Stimulated activated CD4-positive, alpha-beta T cell treated with anti-CD3 and anti-CD28 coated beads, Interleukin-4, amount 100 ng/mL, for 24 hours (primary cell): ENCODE data around the gene TEFM.
"Not testable (repeated sequence)": the region's sequence is repeated elsewhere in the genome, so short reads cannot be mapped to it uniquely, and the experiment has no call there.

Experiments
- DNase-seq: peaks from one replicate; pipeline ENCODE4 v3.0.0-alpha.2; 2020

TEFM gene

DNA sequence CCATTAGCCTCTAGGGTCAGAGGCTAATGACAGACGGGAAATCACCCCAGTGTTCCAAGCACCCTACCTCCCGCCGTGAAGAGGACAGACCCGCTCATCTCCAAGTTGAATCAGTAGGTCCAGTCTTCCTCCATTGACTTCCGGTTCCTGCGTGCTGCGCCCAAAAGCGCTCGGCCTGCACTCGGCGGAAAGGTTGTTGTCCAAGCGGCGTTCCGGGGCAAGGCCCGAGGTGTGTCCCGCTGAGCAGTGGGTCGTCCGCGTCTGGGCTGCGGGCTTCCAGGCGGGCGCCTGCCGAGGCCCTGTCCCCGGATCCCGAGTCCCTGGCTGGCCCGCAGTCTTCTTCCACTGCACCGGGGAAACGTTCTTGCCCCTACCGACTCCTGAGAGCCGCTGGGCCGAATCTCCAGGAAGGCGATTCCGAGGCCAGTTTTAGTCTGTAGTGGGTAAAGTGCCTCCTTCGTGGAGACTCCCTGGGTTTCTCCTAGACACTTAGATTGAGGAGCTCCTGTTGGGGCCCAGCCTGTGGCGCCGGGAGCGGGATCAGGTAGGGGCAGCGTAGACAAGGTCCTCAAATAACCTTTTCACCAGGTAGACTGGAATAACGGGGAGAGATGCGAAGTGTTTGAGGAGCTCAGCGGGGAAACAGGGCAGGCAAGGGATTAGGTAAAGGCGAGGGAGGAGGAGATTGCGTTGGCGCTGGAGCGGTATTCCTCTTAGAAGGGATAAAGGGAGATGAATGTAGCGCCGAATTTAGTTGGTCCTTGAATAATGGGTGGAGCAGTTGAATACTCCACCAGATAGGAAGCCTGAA, at the start of gene TEFM:
Gene TEFM (minus strand): TSS at position 138 of the 811 bp plus-strand sequence. CDS start 40 bp downstream, at position 98.
- peak; percentile 92 for DNase-seq

- DNase-seq, result no peak
Measured at GRCh38 chr17:30954046-30954830, 48.2 kb upstream of the TEFM start.

DNA sequence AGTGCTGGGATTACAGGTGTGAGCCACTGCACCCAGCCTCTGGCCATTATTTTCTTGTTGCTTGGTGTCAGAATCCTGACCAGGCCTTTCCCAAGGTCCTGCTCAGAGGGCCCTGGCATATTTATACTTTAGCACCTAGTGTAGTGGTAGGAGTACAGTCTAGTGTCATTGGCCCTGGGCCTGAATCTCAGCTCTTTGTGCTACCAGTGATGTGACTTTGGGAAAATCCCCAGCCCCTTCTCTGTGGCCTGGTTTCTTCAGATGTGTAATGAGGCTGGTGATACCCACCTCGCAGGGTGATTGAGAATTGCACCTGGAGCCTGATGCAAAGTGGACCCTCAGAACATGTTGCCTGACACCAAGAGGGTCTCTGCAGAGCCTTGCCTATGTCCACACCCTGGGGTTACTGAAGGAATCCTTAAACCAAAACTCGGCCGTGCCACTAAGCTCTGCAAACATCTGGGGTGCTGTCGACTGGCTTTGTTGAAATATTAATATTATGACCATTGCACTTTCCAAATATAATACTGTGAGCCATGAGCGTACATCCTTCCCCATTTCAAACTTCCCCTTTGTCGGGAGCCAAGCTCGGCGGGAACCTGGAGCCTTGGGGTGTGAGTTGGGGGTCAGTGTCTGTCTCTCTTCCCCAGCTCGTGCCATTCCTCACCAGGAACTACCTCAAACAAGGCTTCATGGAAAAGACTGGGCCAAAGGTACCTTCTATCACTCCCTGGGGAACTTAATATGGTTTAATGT, 46.8 kb upstream of the TEFM start:
- no peak for DNase-seq

- no peak for DNase-seq
Measured at GRCh38 chr17:30950669-30951399, 44.8 kb upstream of the TEFM start.

GRCh38 chr17:30950189-30950588, 44.2 kb upstream of the TEFM start:
- no peak for DNase-seq

DNA sequence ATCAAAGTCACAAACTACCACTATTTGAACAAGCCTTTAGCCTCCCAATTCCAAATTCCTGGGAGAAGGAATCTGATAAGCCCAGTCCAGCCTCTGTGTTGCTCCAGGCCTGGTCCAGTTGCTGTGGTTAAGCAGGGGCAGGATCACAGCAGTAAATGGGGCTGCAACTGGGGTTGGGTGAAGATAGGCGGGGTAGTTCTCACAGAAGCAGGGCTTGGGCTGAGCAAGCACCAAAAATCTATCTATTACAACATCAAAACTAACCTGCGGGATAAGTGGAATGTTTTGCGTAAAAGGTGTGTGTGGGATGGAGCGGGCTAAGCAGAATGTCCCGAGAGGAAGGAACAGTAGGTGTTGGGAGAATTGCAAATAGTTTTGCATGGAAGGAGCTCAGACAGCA, 41.8 kb upstream of the TEFM start:
- no peak for DNase-seq

DNA sequence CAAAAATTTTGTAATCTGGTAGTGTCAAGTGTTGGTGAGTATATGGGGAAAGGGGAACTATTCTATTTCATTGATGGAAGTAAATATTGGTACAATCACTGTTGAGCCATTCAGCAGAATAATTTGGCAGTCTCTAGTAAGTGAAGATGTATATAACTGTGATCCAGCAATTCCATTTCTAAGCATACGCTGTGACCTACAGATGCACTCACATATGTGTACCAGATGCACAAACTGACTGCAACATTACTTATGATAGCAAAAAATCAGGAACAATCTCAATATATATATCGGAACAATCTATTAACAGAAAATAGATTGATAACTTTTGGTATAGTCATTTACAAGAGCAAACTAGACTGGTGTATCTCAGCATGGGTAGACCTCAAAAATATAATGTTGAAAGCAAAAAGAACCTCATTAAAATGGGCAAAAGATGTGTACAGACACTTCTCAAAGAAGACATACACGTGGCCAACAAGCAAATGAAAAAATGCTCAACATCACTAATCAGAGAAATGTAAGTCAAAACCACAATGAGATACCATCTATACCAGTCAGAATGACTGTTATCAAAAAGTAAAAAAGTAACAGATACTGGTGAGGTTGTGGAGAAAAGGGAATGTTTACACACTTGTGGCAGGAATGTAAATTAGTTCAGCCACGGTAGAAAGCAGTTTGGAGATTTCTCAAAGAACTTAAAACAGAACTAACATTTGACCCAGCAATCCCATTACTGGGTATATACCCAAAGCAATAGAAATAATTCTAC, 36.5 kb upstream of the TEFM start:
- DNase-seq, result no peak

GRCh38 chr17:30939051-30939689, 33.1 kb upstream of the TEFM start:
- DNase-seq, result no peak

- DNase-seq, result no peak
Measured at GRCh38 chr17:30933966-30934365, 27.9 kb upstream of the TEFM start.

GRCh38 chr17:30931582-30931981, 25.5 kb upstream of the TEFM start:
- DNase-seq, result not testable (repeated sequence)

- DNase-seq, result no peak
Measured at GRCh38 chr17:30930495-30930894, 24.5 kb upstream of the TEFM start.

DNA sequence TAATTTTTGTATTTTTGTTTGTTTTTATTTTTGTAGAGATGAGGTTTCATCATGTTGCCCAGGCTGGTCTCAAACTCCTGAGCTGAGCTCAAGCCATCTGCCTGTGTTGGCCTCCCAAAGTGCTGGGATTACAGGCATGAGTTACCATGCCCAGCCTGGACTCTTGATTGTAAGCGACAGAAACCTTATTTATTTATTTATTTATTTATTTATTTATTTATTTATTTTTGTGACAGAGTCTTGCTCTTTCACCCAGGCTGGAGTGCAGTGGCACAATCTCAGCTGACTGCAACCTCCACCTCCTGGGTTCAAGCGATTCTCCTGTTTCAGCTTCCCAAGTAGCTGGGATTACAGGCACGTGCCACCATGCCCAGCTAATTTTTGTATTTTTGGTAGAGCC, 23.8 kb upstream of the TEFM start:
- DNase-seq, result not testable (repeated sequence)

GRCh38 chr17:30929081-30929633, 23.1 kb upstream of the TEFM start:
- DNase-seq, result no peak

DNA sequence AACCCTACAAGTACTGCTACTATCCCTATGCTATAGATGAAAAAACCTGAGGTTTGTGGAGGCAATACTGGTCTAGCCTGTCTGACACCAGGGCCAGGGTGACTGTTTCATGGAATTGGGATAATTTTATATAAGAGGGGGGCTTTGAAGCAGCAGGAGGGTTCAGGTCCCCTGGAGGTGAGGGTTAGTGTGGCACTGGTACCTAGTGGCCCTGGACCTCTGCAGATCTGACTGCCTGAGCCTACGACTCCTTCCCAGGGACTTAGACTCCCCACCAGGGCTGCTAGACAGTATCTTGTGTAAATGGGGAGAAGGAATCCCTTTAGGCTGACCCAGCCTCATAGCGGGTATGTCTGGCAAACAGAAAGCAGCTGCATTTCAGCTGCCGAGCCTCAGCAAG, 22.5 kb upstream of the TEFM start:
- no peak for DNase-seq

DNA sequence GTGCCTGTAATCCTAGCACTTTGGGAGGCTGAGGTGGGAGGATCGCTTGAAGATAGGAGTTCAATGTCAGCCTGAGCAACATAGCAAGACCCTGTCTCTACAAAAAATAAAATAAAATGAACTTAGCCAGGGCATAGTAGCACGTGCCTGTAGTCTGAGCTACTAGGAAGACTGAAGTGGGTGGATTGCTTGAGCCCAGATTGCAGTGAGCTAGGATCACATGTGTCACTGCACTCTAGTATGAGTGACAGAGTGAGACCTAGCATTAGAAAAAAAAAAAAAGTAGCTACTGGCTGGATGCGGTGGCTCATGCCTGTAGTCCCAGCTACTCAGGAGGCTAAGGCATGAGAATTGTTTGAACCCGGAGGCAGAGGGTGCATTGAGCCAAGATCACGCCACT, 21.7 kb upstream of the TEFM start:
- DNase-seq, result no peak

DNA sequence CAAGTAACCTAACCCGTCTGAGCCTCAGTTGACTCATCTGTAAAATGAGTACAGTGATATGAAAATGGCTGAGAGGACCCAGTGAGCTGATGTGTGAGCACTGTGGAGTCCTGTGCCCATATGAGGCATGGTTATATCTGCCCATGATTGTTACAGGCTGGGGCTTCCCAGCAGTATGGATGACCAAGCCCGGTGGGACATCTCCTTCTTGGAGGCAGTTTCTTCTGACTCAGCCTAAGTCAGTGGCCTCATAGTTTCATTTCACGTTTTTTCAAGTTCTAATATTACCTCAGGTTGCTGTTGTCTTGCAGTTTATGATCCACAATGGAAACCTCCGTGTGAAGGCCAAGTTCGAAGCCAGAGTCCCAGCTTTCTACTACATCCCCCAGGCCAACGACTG, 20.5 kb upstream of the TEFM start:
- DNase-seq, result no peak

DNA sequence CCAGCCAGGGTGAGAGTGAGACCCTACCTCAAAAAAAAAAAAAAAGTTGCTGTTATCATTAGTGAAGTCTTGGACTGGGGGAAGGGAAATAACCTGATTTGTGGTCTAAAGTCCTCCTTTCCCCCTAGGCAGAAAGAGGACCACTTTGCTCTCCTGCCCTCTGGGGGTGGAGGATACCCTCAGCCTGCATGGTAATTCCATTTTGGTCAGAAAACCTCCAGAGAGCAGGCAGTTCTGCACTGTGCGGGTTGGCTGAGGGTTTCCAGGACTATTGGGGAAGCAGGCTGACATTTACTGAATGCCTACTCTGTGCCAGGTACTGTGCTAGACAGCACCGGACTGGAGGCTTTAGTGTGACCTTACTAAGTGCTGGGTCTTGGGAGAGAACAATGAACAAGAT, 18.3 kb upstream of the TEFM start:
- DNase-seq, result no peak

- no peak for DNase-seq
Measured at GRCh38 chr17:30922235-30923030, 16.4 kb upstream of the TEFM start.

GRCh38 chr17:30921544-30922196, 15.6 kb upstream of the TEFM start, which contains the start of gene ADAP2:
ADAP2 (plus strand) TSS chr17:30921945; CDS start chr17:30922015, 70 bp downstream.
- DNase-seq, result no peak
